GM18505 (cell line): ENCODE measurements around the gene GAS6.

Source experiments
- ATAC-seq: cut with Tn5 transposase; IDR thresholded peaks from one replicate; pipeline ENCODE4 v1.9.1; 2021; ENCODE audit not compliant: unreplicated experiment
- POLR2A ChIP-seq: IDR thresholded peaks from 4 replicates; pipeline ENCODE4 v1.6.1; 2011; ENCODE audit warnings: borderline replicate concordance; ENCODE audit not compliant: insufficient read depth, insufficient read length; ENCODE audit errors: extremely low read depth

Gene GAS6

GRCh38 chr13:113771709-113772331, 92.1 kb downstream of the GAS6 start:
- no peak for TF ChIP-seq POLR2A
- ATAC-seq: no peak

GRCh38 chr13:113770937-113771336, 92.9 kb downstream of the GAS6 start:
- no peak for ATAC-seq
- TF ChIP-seq POLR2A: no peak
